Kasumi-1 (cell line): ENCODE data around the gene RELN.
"Not testable (repeated sequence)": the region's sequence is repeated elsewhere in the genome, so short reads cannot be mapped to it uniquely, and the experiment has no call there.

Experiments
- DNase-seq, 2 experiments: peaks; one replicate each; lab custom pipeline; 2025; lab: John Stamatoyannopoulos, UW

RELN gene

DNA sequence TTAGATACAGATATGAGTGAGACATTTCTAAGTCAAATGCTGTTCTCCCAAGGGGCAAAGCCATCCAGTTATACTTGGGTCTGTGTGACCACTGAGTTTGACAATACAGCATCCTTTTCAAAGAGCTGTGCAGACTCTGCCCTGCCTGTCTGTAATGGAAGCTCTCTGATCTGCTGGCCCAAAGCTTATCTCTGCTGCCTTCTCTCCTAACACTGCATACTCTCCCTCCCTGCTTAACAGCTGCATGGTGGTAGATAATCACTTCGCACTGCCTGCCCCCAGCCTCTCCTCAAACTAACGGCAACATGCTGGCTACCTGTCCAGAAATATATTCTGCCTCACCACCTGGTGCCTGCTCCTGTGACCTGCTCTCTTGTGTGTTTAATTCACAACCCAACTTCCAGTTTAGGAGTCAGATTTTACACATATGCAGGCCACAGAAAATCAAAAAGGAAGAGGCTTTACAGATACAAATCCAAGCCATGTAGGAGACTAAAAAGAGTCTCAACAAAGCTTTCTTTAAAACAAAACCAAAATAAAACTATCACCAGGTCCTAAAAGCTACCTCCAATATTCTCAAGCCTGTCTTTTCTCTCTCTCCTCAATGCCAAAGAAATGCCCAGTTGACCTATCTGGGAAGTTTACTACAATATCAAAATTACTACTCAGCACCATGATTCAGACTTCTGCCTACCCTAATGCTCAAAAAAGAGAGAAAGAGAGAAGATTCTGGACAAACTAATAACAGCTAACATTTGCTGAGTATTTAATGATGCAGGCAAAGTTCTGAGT, 145.6 kb downstream of the RELN start:
- no peak for DNase-seq

DNA sequence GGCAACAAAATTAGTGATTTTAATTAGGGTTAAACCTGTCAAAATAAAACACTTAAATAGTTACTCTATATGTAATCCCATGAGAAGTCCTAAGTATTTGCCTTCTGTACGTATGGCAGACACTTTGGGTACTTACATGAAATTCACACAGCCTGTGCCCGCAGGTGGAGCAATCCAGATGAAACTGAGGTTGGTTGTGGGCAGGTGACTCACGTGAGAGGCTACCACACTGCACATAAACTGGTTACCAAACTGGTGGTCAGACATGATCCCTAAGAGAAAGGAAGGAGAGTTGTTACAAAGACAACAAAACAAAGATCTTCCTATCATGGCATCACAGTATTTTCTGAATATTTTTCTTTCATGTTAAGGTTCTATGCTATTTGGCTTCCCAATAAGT, 156.1 kb downstream of the RELN start:
- no peak for DNase-seq

- no peak for DNase-seq
Observed at GRCh38 chr7:103832438-103832837, 157.0 kb downstream of the RELN start.

DNA sequence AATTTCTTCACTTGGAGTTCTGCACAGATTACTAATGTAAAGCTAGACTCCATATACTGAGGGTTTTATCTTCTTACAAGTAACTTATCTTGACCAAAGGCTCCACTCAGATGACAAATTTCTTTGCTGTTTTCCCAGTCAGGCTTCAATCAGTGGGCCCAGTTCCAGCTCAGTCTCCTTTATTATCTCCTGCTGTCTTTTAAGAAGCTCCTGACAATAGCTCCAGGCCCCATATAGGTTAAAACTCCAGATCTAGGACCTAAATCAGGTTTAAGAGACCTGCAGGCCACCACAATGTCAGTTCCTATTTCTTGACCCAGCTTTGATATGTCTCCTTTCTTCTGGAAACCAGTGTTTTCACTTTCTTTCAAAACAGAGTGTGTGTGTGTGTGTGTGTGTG, 165.2 kb downstream of the RELN start:
- no peak for DNase-seq

GRCh38 chr7:103823084-103823483, 166.4 kb downstream of the RELN start:
- DNase-seq: no peak

GRCh38 chr7:103821092-103821491, 168.4 kb downstream of the RELN start:
- no peak for DNase-seq

DNA sequence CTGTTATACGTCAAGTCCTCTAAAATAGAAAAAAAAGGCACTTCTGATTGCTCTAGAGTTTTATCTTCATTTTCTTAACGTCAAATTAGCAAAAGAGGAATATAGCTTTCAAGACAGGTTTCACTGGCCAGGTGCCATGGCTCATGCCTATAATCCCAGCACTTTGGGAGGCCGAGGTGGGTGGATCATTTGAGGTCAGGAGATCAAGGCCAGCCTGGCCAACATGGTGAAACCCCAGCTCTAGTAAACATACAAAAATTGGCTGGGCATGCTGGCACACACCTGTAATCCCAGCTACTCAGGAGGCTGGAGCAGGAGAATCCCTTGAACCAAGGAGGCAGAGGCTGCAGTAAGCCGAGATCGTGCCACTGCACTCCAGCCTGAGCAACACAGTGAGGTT, 173.5 kb downstream of the RELN start:
- not testable (repeated sequence) for DNase-seq

GRCh38 chr7:103813970-103814369, 175.5 kb downstream of the RELN start:
- DNase-seq: no peak

GRCh38 chr7:103811997-103812396, 177.5 kb downstream of the RELN start:
- DNase-seq: no peak

DNA sequence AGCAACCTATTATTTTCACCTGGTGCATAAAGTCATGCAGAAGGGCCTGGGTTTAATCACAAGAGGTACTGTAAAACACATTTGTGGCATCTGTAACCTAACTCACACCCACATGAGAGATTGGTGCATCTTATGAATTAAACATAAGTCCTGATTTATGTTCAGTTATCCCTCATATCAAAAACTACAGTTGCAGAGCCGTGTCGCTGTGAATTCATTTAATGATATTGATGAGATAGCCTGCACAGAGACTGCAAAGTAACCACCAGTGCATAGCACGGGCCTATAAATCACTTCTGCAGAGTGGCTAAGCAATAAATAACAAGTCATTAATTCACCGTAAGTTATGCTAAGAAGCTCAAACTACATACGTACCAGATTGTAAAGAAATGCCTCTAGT, 178.2 kb downstream of the RELN start:
- DNase-seq: no peak

- DNase-seq: no peak
Observed at GRCh38 chr7:103810112-103810744, 179.2 kb downstream of the RELN start.

DNA sequence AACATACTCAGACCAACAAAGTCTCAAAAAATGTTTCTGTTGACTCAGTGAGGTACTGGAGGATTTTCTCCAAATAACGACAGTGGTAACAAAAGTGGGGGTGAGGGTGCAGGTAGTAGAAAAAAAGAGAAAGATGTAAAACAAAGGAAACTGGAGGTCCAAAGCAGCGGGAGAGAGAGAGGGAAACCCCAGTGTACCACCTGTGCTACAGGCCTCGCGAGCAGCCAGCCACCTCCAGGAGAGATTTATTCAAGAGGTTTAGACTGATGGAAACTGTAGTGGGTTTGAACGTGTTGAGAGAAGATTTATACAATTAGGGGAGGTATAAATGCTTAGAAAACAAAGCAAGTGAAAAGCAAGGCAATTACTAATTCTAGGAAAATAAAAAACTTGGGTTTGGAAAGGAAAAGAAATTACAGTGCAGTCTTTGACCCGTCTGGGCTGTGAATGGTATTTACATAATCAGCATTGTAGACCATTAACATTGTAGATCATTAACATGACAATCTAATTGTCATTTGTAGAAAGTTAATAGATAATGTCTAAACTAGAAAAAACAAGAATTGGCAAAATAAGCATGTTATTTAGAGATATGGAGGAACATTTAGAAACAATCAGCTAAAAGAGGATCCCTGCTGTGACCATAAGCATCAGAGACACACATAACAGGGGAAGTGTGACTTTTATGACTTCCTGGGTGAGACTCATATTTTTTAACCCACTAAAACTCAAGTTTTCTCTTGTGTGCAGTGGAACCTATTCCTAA, 180.0 kb downstream of the RELN start:
- no peak for DNase-seq

GRCh38 chr7:103805346-103805745, 184.1 kb downstream of the RELN start:
- no peak for DNase-seq

- no peak for DNase-seq
Observed at GRCh38 chr7:103803631-103804030, 185.8 kb downstream of the RELN start.

GRCh38 chr7:103799298-103799697, 190.2 kb downstream of the RELN start:
- no peak for DNase-seq

DNA sequence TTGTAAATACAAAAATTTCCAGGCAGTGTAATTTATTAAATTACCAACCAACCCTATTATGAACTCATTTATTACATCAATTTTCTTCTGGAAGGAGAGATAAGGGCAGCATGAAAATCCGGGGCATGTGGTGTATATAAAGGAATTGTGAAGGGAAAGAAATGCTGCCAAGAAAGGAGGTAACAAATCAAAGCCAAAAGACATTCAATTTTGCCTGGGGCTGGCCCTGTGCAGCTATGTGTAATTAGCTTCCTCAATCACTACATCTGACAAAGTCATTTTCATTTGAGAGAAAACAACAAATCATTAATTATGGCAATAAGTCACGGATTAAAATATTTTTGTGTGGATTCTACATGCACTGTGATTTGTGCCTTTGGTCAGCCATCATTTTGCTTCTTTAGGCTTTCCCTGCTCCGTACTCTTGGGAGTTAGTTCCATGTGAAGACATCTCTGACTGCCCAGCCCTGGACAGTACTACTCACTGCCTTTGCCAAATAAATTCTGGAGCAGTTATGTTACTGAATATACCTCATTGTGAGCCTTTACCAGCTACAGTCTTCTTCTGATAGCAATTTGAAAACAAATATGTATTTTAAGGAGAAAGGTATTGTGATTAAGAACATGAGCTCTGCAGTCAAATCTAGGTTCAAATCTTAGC, 191.7 kb downstream of the RELN start:
- DNase-seq: no peak

GRCh38 chr7:103796327-103796962, 193.0 kb downstream of the RELN start:
- no peak for DNase-seq

DNA sequence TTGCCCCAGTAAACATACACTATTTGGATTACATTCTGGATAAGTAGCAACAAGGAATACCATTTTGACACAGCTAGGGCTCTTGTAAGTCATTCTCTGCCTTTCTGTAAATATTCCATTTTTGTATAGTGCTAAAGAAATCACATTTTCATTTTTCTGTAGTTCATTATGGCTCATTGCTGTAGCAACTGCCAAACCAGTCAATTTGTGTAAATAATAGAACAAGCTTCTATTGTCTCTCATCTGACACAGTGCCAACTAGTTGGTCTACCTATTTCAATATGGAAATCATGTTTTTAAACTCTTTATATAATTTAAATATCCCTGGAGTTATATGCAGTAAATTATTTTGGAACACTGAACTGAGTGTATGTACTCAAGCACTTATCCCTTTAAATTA, 193.7 kb downstream of the RELN start:
- DNase-seq: no peak

DNA sequence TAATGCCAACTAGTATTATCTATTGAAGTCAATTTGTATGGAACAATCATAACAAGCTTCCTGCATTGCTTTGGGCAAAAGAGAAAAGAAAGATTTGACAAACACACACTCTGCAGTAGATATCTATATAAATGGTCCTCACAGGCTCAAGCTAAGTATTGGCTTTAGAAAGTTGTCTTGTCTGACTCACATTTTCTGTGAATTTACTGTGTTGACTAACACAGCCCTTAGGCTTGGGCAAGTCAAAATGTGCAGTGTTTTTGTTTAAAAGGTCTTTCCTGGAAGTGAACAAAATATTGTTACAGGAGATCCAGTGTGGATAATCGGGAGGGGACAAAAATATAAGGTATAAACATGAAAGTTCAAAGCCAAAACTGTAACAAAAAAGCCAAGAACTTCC, 194.4 kb downstream of the RELN start:
- no peak for DNase-seq

- no peak for DNase-seq
Observed at GRCh38 chr7:103794424-103794823, 195.0 kb downstream of the RELN start.

DNA sequence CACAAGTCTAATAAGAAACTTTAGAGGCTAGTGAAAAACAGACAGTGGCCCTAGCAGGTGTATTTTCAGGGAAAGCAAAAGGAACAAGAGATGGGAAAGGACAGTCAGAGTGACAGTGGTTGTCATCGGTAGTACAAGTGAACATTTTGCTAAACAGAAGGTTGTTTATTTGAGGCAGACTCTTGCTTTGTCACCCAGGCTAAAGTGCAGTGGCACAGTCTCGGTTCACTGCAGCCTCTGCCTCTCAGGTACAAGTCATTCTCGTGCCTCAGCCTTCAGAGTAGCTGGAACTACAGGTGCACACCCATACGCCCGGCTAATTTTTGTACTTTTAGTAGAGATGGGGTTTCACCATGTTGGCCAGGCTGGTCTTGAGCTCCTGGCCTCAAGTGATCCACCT, 195.8 kb downstream of the RELN start:
- DNase-seq: no peak

DNA sequence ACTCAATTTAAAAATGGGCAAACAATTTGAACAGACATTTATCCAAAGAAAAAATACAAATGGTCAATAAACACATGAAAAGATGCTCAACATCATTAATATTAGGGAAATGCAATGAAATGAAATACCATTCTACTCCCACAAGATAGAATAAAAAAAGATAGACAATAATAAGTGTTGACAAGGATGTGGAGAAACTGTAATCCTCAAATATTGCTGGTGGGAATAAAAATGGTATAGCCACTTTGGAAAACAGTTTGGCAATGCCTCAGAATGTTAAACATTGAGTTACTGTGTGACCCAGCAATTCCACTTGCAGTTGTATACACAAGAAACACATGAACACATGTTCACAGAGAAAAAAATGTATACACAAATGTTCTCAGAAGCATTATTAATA, 197.6 kb downstream of the RELN start:
- no peak for DNase-seq
